Stimulated activated CD8-positive, alpha-beta memory T cell treated with anti-CD3 and anti-CD28 coated beads, Interleukin-12 subunit alpha, Interleukin-12 subunit beta, amount 100 ng/mL, for 24 hours (primary cell): Measurements from ENCODE around the gene FOXP1.

Experiments
- DNase-seq: peaks from one replicate; pipeline ENCODE4 v3.0.0-alpha.2; 2020; ENCODE audit errors: extremely low read depth

FOXP1 gene

GRCh38 chr3:71210257-71211007 lies 373.1 kb downstream of the FOXP1 start:
- no peak for DNase-seq

GRCh38 chr3:71208211-71209095 lies 375.1 kb downstream of the FOXP1 start:
- no peak for DNase-seq

GRCh38 chr3:71207632-71208031 lies 375.9 kb downstream of the FOXP1 start:
- no peak for DNase-seq

GRCh38 chr3:71206305-71207165 lies 377.0 kb downstream of the FOXP1 start:
- DNase-seq = no peak

- DNase-seq = no peak
Observed at GRCh38 chr3:71203727-71204488, 379.6 kb downstream of the FOXP1 start.

- no peak for DNase-seq
Observed at GRCh38 chr3:71202848-71203533, 380.5 kb downstream of the FOXP1 start.

- DNase-seq = no peak
Observed at GRCh38 chr3:71201939-71202338, 381.6 kb downstream of the FOXP1 start.

DNA sequence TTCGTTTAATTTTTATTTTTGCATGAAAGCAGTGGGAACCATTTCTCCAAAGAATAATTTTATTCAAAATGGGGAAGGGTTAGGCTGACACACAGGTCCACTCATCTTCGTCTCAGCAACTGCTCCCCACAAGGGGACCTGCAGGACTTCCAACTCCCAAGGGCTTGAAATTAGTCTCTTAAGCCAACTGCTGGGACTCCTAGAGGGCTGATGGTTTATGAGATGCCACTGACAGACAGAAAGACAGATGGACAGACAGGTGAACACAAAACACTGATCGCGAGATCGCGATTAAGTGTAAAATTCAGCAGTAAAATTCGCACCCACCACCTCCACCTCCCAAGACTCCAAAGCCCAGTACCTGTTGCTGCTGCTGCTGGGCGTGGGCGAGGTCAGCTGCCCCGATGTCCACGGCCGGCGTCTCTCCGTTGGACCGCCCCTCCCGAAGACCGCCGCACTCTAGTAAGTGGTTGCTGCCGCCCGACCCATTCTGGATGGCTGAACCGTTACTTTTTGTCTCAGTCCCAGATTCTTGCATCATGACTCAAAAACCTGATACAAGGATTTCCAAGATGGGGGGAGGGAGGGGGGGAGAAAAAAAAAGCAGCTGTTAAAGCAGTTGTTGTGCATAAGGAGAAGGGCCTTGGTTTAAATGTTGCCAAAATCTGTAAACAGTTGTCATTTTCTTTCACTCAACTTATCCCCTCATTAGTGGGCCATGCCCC lies 385.5 kb downstream of the FOXP1 start:
- no peak for DNase-seq

GRCh38 chr3:71195492-71195891 lies 388.0 kb downstream of the FOXP1 start:
- DNase-seq = no peak

- no peak for DNase-seq
Observed at GRCh38 chr3:71194785-71195184, 388.7 kb downstream of the FOXP1 start.

GRCh38 chr3:71191031-71191482 lies 392.5 kb downstream of the FOXP1 start:
- DNase-seq = no peak

GRCh38 chr3:71189480-71189879 lies 394.0 kb downstream of the FOXP1 start:
- DNase-seq = no peak

- no peak for DNase-seq
Observed at GRCh38 chr3:71187715-71188114, 395.8 kb downstream of the FOXP1 start.

- no peak for DNase-seq
Observed at GRCh38 chr3:71186801-71187200, 396.7 kb downstream of the FOXP1 start.

GRCh38 chr3:71185733-71186455 lies 397.6 kb downstream of the FOXP1 start:
- DNase-seq = no peak

DNA sequence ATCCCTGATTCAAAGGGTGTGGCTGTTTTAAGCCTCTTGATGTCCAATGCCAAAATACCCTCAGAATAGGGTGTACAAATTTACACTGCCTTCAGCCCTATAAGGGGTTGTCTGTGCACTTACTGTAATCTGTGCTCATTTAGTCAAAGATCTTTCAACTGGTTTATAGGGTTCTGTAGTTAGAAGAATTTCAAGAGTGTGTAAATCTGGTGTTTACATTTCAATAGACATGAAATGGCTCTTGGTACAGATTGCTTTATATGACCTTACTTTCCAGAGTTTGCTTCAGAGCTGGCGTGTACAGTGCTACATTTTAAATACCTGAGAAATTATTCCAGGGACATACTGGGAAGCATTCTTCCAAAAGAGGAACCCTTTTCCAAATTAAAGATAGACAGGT lies 399.3 kb downstream of the FOXP1 start:
- DNase-seq = no peak

- no peak for DNase-seq
Observed at GRCh38 chr3:71183549-71183948, 400.0 kb downstream of the FOXP1 start.

DNA sequence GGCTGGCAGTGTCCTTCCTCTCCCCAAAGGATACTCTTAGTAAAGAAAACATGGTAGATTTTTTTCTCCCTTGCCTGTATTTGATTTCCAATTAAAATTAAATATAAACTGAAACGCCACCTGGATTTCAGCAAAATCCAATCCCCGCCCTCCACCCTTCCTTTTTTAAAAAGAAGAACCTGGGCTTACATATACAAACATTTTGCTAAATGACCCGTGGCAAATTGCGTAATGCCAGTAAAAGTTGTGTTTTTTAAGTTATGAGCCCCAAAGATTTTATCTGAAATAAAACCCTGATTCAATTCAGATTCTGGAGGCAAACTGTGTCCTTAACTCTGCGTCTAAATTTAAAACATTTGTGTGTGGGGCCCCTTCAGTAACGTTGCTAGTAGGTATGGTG lies 403.0 kb downstream of the FOXP1 start:
- no peak for DNase-seq

DNA sequence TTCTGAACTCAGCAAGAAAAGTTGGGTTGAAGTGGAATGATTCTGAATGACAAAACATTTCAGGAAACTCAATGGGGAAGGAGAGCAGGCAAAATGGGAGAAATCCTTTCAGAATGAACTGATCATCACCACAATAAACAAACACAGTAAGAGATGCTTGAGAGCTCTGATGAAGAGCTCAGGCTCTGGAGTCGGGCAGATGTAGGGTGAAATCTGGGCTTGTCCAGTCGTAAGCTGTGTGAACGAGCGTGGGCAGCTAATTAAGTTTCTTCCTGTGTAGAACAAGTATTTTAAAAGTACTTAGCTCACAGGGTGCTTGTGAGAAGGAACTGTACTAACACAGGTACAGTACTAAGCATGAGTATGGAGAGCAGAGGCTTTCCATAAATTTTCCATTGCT lies 406.2 kb downstream of the FOXP1 start:
- DNase-seq = no peak
